GM23338 (cell line): ENCODE measurements around the gene SRP14. TPM values are rescaled to one million over a fixed set of nuclear protein-coding genes. Genes with fewer than 3 reads are reported as not detected.

Experiments used
- ATAC-seq: fragments of 200-7000 bp; cut with Tn5 transposase; 3 replicates; pipeline ENCODE4 v1.9.1; 2020
- DNase-seq: peaks from one replicate; pipeline ENCODE4 v3.0.0-alpha.2; 2015; ENCODE audit warnings: low spot score
- H2AFZ ChIP-seq: fragments of 200-600 bp; sonication (generic); 2 replicates; pipeline ENCODE4 v1.8.0; 2016; ENCODE audit warnings: antibody characterized with exemption, mild to moderate bottlenecking, moderate library complexity
- H3F3A ChIP-seq: fragments of 200-600 bp; sonication (generic); replicated peaks from 2 replicates; pipeline ENCODE4 v1.8.0; 2017; ENCODE audit warnings: antibody characterized with exemption, mixed run types, low read depth
- H3K27ac ChIP-seq: fragments of 200-600 bp; sonication (generic); 2 replicates; pipeline ENCODE4 v1.6.1; 2016; ENCODE audit warnings: low read depth
- H3K27me3 ChIP-seq: fragments of 200-600 bp; sonication (generic); 2 replicates; pipeline ENCODE4 v1.8.0; 2016; ENCODE audit warnings: mild to moderate bottlenecking, mixed run types, moderate library complexity; ENCODE audit not compliant: insufficient read depth
- H3K36me3 ChIP-seq: fragments of 200-600 bp; sonication (generic); 2 replicates; pipeline ENCODE4 v1.8.0; 2016; ENCODE audit warnings: mild to moderate bottlenecking; ENCODE audit not compliant: insufficient read depth
- H3K4me1 ChIP-seq: fragments of 200-600 bp; sonication (generic); 2 replicates; pipeline ENCODE4 v1.8.0; 2016; ENCODE audit warnings: mild to moderate bottlenecking, moderate library complexity; ENCODE audit not compliant: insufficient read depth
- H3K4me2 ChIP-seq: fragments of 200-600 bp; sonication (generic); 2 replicates; pipeline ENCODE4 v1.7.1; 2017; ENCODE audit warnings: mixed run types
- H3K4me3 ChIP-seq: fragments of 200-600 bp; sonication (generic); 2 replicates; pipeline ENCODE4 v1.6.1; 2016; ENCODE audit warnings: mixed run types
- H3K79me2 ChIP-seq: fragments of 200-600 bp; sonication (generic); replicated peaks from 2 replicates; pipeline ENCODE4 v1.8.0; 2017; ENCODE audit warnings: mild to moderate bottlenecking; ENCODE audit not compliant: insufficient read depth
- H3K9me2 ChIP-seq: fragments of 200-600 bp; sonication (generic); 2 replicates; pipeline ENCODE4 v1.8.0; 2017; ENCODE audit not compliant: insufficient read depth
- H4K20me1 ChIP-seq: fragments of 200-600 bp; sonication (generic); replicated peaks from 2 replicates; pipeline ENCODE4 v1.8.0; 2017; ENCODE audit warnings: mild to moderate bottlenecking; ENCODE audit not compliant: insufficient read depth
- H3K27ac Mint-ChIP-seq: 2 replicates; pipeline ENCODE4 v1.8.0; 2020; ENCODE audit warnings: inconsistent platforms, mild to moderate bottlenecking, moderate library complexity, mixed read lengths
- H3K27me3 Mint-ChIP-seq: 3 replicates; pipeline ENCODE4 v1.8.0; 2022; ENCODE audit warnings: low read depth, mild to moderate bottlenecking, moderate library complexity, mixed read lengths, inconsistent platforms; ENCODE audit not compliant: insufficient read depth, poor library complexity
- H3K36me3 Mint-ChIP-seq: 3 replicates; pipeline ENCODE4 v1.8.0; 2021; ENCODE audit warnings: low read depth, mild to moderate bottlenecking, inconsistent platforms, moderate library complexity, mixed read lengths
- H3K4me1 Mint-ChIP-seq: 3 replicates; pipeline ENCODE4 v1.8.0; 2020; ENCODE audit warnings: mild to moderate bottlenecking, inconsistent platforms, mixed read lengths
- H3K4me3 Mint-ChIP-seq: 3 replicates; pipeline ENCODE4 v1.8.0; 2021; ENCODE audit warnings: moderate library complexity, mild to moderate bottlenecking, inconsistent platforms, mixed read lengths
- H3K9me3 Mint-ChIP-seq: 3 replicates; pipeline ENCODE4 v1.8.0; 2020; ENCODE audit warnings: moderate library complexity, mild to moderate bottlenecking, inconsistent platforms, mixed read lengths
- CREB1 ChIP-seq: fragments of 250-450 bp; sonication (Bioruptor Pico); IDR thresholded peaks from 2 replicates; pipeline ENCODE4 v1.5.0; 2020; ENCODE audit warnings: low read depth, mild to moderate bottlenecking, moderate library complexity
- CTCF ChIP-seq, 2 experiments: fragments of 200-600 bp in 1 of 2; sonication (generic) in 1 of 2; conservative IDR thresholded peaks; 2 replicates each; pipeline versions ENCODE4 v1.5.1 to v1.6.1; 2016 to 2017; ENCODE audit warnings: antibody characterized with exemption in 2 of 2, low read depth in 2 of 2, mild to moderate bottlenecking in 2 of 2, moderate library complexity in 1 of 2
- EZH2 ChIP-seq: fragments of 200-600 bp; sonication (generic); IDR thresholded peaks from one replicate; pipeline ENCODE4 v1.8.0; 2017; ENCODE audit warnings: antibody characterized with exemption, mild to moderate bottlenecking, low read depth; ENCODE audit not compliant: unreplicated experiment
- EZH2phosphoT487 ChIP-seq: fragments of 200-600 bp; sonication (generic); IDR thresholded peaks from one replicate; pipeline ENCODE4 v1.8.1; 2018; ENCODE audit warnings: antibody characterized with exemption; ENCODE audit not compliant: unreplicated experiment
- JUNB ChIP-seq: IDR thresholded peaks from one replicate; pipeline ENCODE4 v1.6.1; 2016; ENCODE audit warnings: antibody characterized with exemption; ENCODE audit not compliant: unreplicated experiment
- POLR2AphosphoS5 ChIP-seq: IDR thresholded peaks from 2 replicates; pipeline ENCODE4 v1.6.1; 2016; ENCODE audit warnings: antibody characterized with exemption, low read depth
- STAT1 ChIP-seq: IDR thresholded peaks from one replicate; pipeline ENCODE4 v1.6.1; 2016; ENCODE audit warnings: antibody characterized with exemption; ENCODE audit not compliant: unreplicated experiment
- ZNF331 ChIP-seq: fragments of 250-450 bp; sonication (Bioruptor Pico); IDR thresholded peaks from 2 replicates; pipeline ENCODE4 v1.5.0; 2020; ENCODE audit warnings: low read depth, mild to moderate bottlenecking, moderate library complexity
- polyA plus RNA-seq: library from polyadenylated mRNA; unstranded; fragments of >200 nt; fragmentation: Nextera tagmentation; extraction: Ambion mirVana; gene quantifications from 2 replicates; pipeline ENCODE4 v1.2.1, GENCODE V29; 2016
- total RNA-seq: library from RNA; depleted of rRNA; stranded (reverse); fragments of >200 nt; shearing (Covaris generic); gene quantifications from 2 replicates; pipeline ENCODE4 v1.2.3, GENCODE V29; 2014
- TF ChIP-seq, protein P1 (sequence below): IDR thresholded peaks from 2 replicates; pipeline ENCODE4 v1.6.1; 2016; ENCODE audit warnings: antibody characterized with exemption
- TF ChIP-seq, protein P2 (sequence below): IDR thresholded peaks from one replicate; pipeline ENCODE4 v1.6.1; 2018; ENCODE audit warnings: antibody characterized with exemption; ENCODE audit not compliant: unreplicated experiment

SRP14 gene
- total and polyA plus RNA-seq, 2 experiments from 2014 or later, result 249 to 1,412 TPM

- H3K27ac ChIP-seq, result no peak overlapping the region
- H2AFZ ChIP-seq, result no peak overlapping the region
- no peak overlapping the region for H3K27ac Mint-ChIP-seq
Measured at GRCh38 chr15:40047415-40048210, 8.6 kb upstream of the SRP14 start.

DNA sequence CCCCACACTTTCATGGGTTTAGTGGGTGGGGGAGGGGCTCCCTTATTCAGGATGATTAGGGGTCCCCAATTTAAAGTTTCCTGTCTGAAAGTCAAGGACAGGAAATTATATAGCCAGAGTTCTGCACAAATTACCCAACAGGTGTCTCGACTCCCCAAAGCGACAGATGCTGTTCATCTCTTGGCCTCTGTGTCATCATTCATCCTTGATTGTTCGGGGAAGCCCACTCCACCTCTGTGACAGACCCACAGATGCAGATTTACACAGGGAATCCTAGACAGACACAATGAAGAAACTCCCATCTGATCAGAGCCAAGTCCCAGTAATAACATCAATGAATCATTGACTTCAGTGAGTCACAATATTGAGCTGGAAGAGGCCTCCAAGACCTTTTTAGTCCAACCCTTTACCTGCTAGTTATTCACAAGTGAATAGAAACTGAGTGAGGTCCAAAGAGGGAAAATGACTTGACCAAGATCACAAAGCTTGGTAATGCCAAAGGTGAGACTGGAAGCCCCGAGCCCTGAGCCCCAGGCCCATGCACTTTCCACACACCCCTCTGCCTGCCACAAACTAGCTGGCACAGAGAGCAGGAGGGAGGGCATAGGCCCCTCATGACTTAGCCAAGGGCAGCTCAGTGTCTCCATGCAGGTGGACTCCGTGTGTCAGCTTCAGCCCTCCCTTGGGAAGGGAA lies 7.9 kb upstream of the SRP14 start:
- ATAC-seq, result no peak
- Mint-ChIP-seq H3K27ac (no peak overlapping the region), H3K4me1 (peaks cover 42% of the 10 kb centered on the region), H3K9me3 (no peaks in the 10 kb centered on the region; the same call in 2 of the 3 replicates), H3K36me3 (no peaks in the 10 kb centered on the region; the same call in 2 of the 3 replicates), H3K27me3 (peaks cover 12% of the 10 kb centered on the region), H3K4me3 (no peak overlapping the region)
- H3K4me2 ChIP-seq, result no peak overlapping the region
- no peaks in the 10 kb centered on the region for H4K20me1 ChIP-seq
- no peaks in the 10 kb centered on the region for H3K79me2 ChIP-seq
- DNase-seq, result no peak
- TF ChIP-seq STAT1, result no peak
- no peak for TF ChIP-seq EZH2phosphoT487
- TF ChIP-seq JUNB, result no peak
- TF ChIP-seq, protein P1, sequence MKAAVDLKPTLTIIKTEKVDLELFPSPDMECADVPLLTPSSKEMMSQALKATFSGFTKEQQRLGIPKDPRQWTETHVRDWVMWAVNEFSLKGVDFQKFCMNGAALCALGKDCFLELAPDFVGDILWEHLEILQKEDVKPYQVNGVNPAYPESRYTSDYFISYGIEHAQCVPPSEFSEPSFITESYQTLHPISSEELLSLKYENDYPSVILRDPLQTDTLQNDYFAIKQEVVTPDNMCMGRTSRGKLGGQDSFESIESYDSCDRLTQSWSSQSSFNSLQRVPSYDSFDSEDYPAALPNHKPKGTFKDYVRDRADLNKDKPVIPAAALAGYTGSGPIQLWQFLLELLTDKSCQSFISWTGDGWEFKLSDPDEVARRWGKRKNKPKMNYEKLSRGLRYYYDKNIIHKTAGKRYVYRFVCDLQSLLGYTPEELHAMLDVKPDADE, result no peak
- TF ChIP-seq EZH2, result no peak
- TF ChIP-seq ZNF331 (CRISPR knock-in tag), result no peak
- TF ChIP-seq CTCF (conservative IDR thresholded peaks at IDR 0.05; ENCODE audit: low read depth in 2 of 2), result no peak
- no peak for TF ChIP-seq CREB1 (CRISPR knock-in tag)
- peaks cover 13% of the 10 kb centered on the region for H3K4me1 ChIP-seq
- H3K4me3 ChIP-seq, result no peak overlapping the region
- H3K36me3 ChIP-seq, result no peaks in the 10 kb centered on the region
- H2AFZ ChIP-seq, result no peak overlapping the region
- no peak overlapping the region for H3K27ac ChIP-seq
- H3K9me2 ChIP-seq, result no peaks in the 10 kb centered on the region
- 0 out of 2 replicates have a peak, but pooled peaks cover 6% of the 10 kb centered on the region for H3F3A ChIP-seq
- H3K27me3 ChIP-seq, result no peaks in the 10 kb centered on the region

More at GRCh38 chr15:40047415-40048210, 8.6 kb upstream of the SRP14 start:
- Mint-ChIP-seq H3K4me1 (peaks cover 46% of the 10 kb centered on the region), H3K27me3 (peaks cover 12% of the 10 kb centered on the region), H3K9me3 (no peaks in the 10 kb centered on the region; the same call in 2 of the 3 replicates), H3K4me3 (no peak overlapping the region), H3K36me3 (no peaks in the 10 kb centered on the region; the same call in 2 of the 3 replicates)
- Histone ChIP-seq H3K79me2 (no peaks in the 10 kb centered on the region), H3K4me2 (no peak overlapping the region), H3F3A (0 out of 2 replicates have a peak, but pooled peaks cover 6% of the 10 kb centered on the region), H3K4me3 (no peak overlapping the region), H3K4me1 (peaks cover 13% of the 10 kb centered on the region), H4K20me1 (no peaks in the 10 kb centered on the region), H3K9me2 (no peaks in the 10 kb centered on the region), H3K27me3 (no peaks in the 10 kb centered on the region), H3K36me3 (no peaks in the 10 kb centered on the region)
- ATAC-seq (no peak), DNase-seq (no peak)
- TF ChIP-seq EZH2 (no peak), STAT1 (no peak), POLR2AphosphoS5 (no peak), JUNB (no peak)
- TF ChIP-seq, protein P2, sequence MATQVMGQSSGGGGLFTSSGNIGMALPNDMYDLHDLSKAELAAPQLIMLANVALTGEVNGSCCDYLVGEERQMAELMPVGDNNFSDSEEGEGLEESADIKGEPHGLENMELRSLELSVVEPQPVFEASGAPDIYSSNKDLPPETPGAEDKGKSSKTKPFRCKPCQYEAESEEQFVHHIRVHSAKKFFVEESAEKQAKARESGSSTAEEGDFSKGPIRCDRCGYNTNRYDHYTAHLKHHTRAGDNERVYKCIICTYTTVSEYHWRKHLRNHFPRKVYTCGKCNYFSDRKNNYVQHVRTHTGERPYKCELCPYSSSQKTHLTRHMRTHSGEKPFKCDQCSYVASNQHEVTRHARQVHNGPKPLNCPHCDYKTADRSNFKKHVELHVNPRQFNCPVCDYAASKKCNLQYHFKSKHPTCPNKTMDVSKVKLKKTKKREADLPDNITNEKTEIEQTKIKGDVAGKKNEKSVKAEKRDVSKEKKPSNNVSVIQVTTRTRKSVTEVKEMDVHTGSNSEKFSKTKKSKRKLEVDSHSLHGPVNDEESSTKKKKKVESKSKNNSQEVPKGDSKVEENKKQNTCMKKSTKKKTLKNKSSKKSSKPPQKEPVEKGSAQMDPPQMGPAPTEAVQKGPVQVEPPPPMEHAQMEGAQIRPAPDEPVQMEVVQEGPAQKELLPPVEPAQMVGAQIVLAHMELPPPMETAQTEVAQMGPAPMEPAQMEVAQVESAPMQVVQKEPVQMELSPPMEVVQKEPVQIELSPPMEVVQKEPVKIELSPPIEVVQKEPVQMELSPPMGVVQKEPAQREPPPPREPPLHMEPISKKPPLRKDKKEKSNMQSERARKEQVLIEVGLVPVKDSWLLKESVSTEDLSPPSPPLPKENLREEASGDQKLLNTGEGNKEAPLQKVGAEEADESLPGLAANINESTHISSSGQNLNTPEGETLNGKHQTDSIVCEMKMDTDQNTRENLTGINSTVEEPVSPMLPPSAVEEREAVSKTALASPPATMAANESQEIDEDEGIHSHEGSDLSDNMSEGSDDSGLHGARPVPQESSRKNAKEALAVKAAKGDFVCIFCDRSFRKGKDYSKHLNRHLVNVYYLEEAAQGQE, result no peak
